Hepatocyte (in vitro differentiated cells): ENCODE results near the gene HDAC5.

Experiments
- CTCF ChIP-seq: fragments of 200-600 bp; sonication (generic); IDR thresholded peaks from 2 replicates; pipeline ENCODE4 v1.5.1; 2016; ENCODE audit warnings: antibody characterized with exemption, mild to moderate bottlenecking; ENCODE audit not compliant: poor library complexity
- EZH2 ChIP-seq: fragments of 200-600 bp; sonication (generic); IDR thresholded peaks from 2 replicates; pipeline ENCODE4 v1.6.1; 2016; ENCODE audit warnings: antibody characterized with exemption, mild to moderate bottlenecking, borderline replicate concordance
- EZH2phosphoT487 ChIP-seq: fragments of 200-600 bp; sonication (generic); IDR thresholded peaks from one replicate; pipeline ENCODE4 v1.6.1; 2018; ENCODE audit warnings: antibody characterized with exemption, mild to moderate bottlenecking, low read depth, moderate library complexity; ENCODE audit not compliant: unreplicated experiment, severe bottlenecking

GRCh38 chr17:44053125-44053872 lies 70.1 kb downstream of the HDAC5 start:
- no peak for TF ChIP-seq CTCF
- TF ChIP-seq EZH2phosphoT487: no peak
- no peak for TF ChIP-seq EZH2
